ENCODE measurements around the gene PTCSC3.

DNA sequence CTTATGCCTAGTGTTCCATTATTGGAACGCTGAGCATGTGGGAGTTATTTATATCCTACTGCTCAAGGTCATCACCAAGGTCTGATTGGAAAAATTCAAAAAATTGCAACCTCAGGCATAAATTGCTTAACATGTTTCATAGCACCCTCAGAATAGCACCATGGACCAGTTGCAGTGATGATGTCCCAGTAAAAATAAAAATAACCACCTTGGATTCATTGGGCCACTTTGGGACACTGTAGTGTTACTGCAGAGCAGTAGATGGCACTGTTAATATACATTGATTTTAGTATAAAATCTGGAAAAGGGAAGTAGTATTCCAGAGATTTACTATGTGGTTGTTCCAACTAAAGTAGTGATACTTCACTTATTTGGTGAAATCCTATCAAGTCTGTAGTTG is 31.0 kb upstream of the PTCSC3 start:
- TF ChIP-seq EZH2 (IDR thresholded peaks at IDR 0.05; ENCODE audit: borderline replicate concordance, low read length) (no peak), CTCF (IDR thresholded peaks at IDR 0.05; ENCODE audit: low read length) (peak; percentile 23; the same call in 1 of the 2 replicates)

Data from OCI-LY1 (cell line).